Spleen (tissue), 11 donors: ENCODE measurements around the gene TOPORS. TPM values are rescaled to one million over a fixed set of nuclear protein-coding genes. Genes with fewer than 3 reads are reported as not detected.

Experiments used
- DNase-seq: peaks from one replicate; pipeline ENCODE4 v3.0.0-alpha.2; 2020
- H3K27ac ChIP-seq, 8 donors: fragments of 200-600 bp; sonication (generic) in 7 of 8; 1 replicate in 4 of 8; 2 replicates in 4 of 8; pipeline versions ENCODE4 v1.5.0 to v1.8.0; 2016 to 2021; ENCODE audit warnings: inconsistent platforms in 4 of 8, mild to moderate bottlenecking in 4 of 8, moderate library complexity in 1 of 8
- H3K27me3 ChIP-seq, 7 donors: fragments of 200-600 bp; sonication (generic) in 6 of 7; replicated peaks in 1 of 7; 1 replicate in 4 of 7; 2 replicates in 3 of 7; pipeline versions ENCODE4 v1.5.0 to v1.8.0; 2016 to 2021; ENCODE audit warnings: inconsistent platforms in 3 of 7, mild to moderate bottlenecking in 1 of 7
- H3K36me3 ChIP-seq, 6 donors: fragments of 200-600 bp; sonication (generic) in 5 of 6; 1 replicate in 4 of 6; 2 replicates in 2 of 6; pipeline versions ENCODE4 v1.5.0 to v1.8.0; 2016 to 2021; ENCODE audit warnings: inconsistent platforms in 2 of 6
- H3K4me1 ChIP-seq, 6 donors: fragments of 200-600 bp; sonication (generic) in 5 of 6; 1 replicate in 3 of 6; 2 replicates in 3 of 6; pipeline versions ENCODE4 v1.5.0 to v1.8.0; 2016 to 2021; ENCODE audit warnings: inconsistent platforms in 3 of 6
- H3K4me3 ChIP-seq, 8 donors: fragments of 200-600 bp; sonication (generic) in 7 of 8; 1 replicate in 4 of 8; 2 replicates in 4 of 8; pipeline versions ENCODE4 v1.5.0 to v1.8.0; 2016 to 2021; ENCODE audit warnings: inconsistent platforms in 4 of 8, mild to moderate bottlenecking in 4 of 8, moderate library complexity in 2 of 8
- H3K9me3 ChIP-seq, 8 donors: fragments of 200-600 bp; sonication (generic) in 7 of 8; 1 replicate in 4 of 8; 2 replicates in 4 of 8; pipeline versions ENCODE4 v1.5.0 to v1.8.0; 2016 to 2021; ENCODE audit warnings: inconsistent platforms in 4 of 8
- CTCF ChIP-seq, 11 experiments: fragments of 200-600 bp in 7 of 11; fragments of 450-650 bp in 4 of 11; sonication (generic) in 4 of 11; IDR thresholded peaks in 8 of 11; conservative IDR thresholded peaks in 3 of 11; 1 replicate in 7 of 11; 2 replicates in 4 of 11; pipeline versions ENCODE4 v1.4.0 to v1.8.0; 2016 to 2021; ENCODE audit warnings: antibody characterized with exemption in 11 of 11, inconsistent platforms in 4 of 11, mild to moderate bottlenecking in 1 of 11
- POLR2A ChIP-seq, 3 donors: fragments of 450-650 bp; IDR thresholded peaks; one replicate each; pipeline ENCODE4 v1.5.1; 2017; ENCODE audit warnings: antibody characterized with exemption in 3 of 3, mild to moderate bottlenecking in 1 of 3
- POLR2AphosphoS5 ChIP-seq, 3 donors: sonication (generic); formaldehyde crosslinking; IDR thresholded peaks; one replicate each; pipeline ENCODE4 v1.5.1; 2017; ENCODE audit warnings: antibody characterized with exemption in 3 of 3
- WGBS, 5 donors: extraction: QIAGEN DNeasy Blood & Tissue Kit in 3 of 5; methylation state at CpG; one replicate each; pipeline versions ENCODE4 v1.1.5 to v1.1.7; 2013 to 2018; 5-methylcytosine and 5-hydroxymethylcytosine counted together
- intact Hi-C: fragments of 100-400 bp; cut with DNase I; formaldehyde crosslinking; loops from one replicate; pipeline ENCODE4 v1.15.0; 2023; ENCODE audit warnings: low total_unique reads
- polyA plus RNA-seq, 3 donors: library from polyadenylated mRNA; stranded (reverse); fragments of 200-250 nt; gene quantifications; one replicate each; pipeline ENCODE4 v1.2.1, GENCODE V29; 2013
- total RNA-seq, 7 donors: library from RNA; depleted of rRNA in 3 of 7; stranded (reverse); fragments of >200 nt in 3 of 7; fragmentation: NEBNext Ultra II Directional in 4 of 7; extraction: Animal tissue kit (Norgen Biotek cat#: 25700) in 4 of 7; gene quantifications; one replicate each; pipeline versions ENCODE4 v1.1.0 to v1.2.1, GENCODE V29; 2016 to 2021
- donor health status: healthy with polysubstance abuse.
- donor health status: DM: no; HTN: no; CAD: no; lungs with moderate emphysema.
- donor health status: DM: no; HTN: no; CAD: no.
- donor health status: Bipolar disorder and iron deficiency.
- donor health status: healthy.
- donor health status: DM: no; HTN: no; CAD: no.
- donor health status: DM: yes; HTN: yes; CAD: no.

Gene TOPORS
- total and polyA plus RNA-seq, 10 donors = 5.2 to 28.7 (median 15.8) TPM

GRCh38 chr9:32501868-32502267, 50.5 kb downstream of the TOPORS start:
- no peaks in the 10 kb centered on the region for H3K27me3 ChIP-seq
- TF ChIP-seq POLR2A (IDR thresholded peaks at IDR 0.05) (no peak), CTCF (IDR thresholded peaks at IDR 0.05 in 8 of 11, conservative IDR thresholded peaks at IDR 0.05 in 3 of 11) (no peak), POLR2AphosphoS5 (IDR thresholded peaks at IDR 0.05) (no peak)
- 88 to 100% (median 91%) methylated on average over 1 of the region's 1 CpG for WGBS, 5 donors
- no peak overlapping the region for H3K4me3 ChIP-seq
- H3K4me1 ChIP-seq = peaks cover 0 to 7% (median 0%) of the 10 kb centered on the region in 6 donors
- no peak for DNase-seq
- intact Hi-C loops = loop anchor here (10.0 kb wide), 1 partner anchor 57 kb away; no protein-coding TSS in a partner anchor
- H3K27ac ChIP-seq = no peak overlapping the region
- H3K36me3 ChIP-seq = peaks cover 0 to 64% (median 32%) of the 10 kb centered on the region in 6 donors
- no peaks in the 10 kb centered on the region for H3K9me3 ChIP-seq

GRCh38 chr9:32500768-32501167, 51.6 kb downstream of the TOPORS start:
- H3K4me1 ChIP-seq = no peaks in the 10 kb centered on the region
- no peak for DNase-seq
- no peaks in the 10 kb centered on the region for H3K27me3 ChIP-seq
- intact Hi-C loops = loop anchor here (10.0 kb wide), 1 partner anchor 56 kb away; no protein-coding TSS in a partner anchor
- 73 to 90% (median 86%) methylated on average over 2 of the region's 2 CpGs for WGBS, 5 donors
- H3K4me3 ChIP-seq = no peak overlapping the region
- H3K27ac ChIP-seq = no peak overlapping the region
- TF ChIP-seq POLR2AphosphoS5 (IDR thresholded peaks at IDR 0.05) (no peak), CTCF (IDR thresholded peaks at IDR 0.05 in 8 of 11, conservative IDR thresholded peaks at IDR 0.05 in 3 of 11) (no peak), POLR2A (IDR thresholded peaks at IDR 0.05) (no peak)
- peaks cover 0 to 75% (median 38%) of the 10 kb centered on the region in 6 donors for H3K36me3 ChIP-seq
- no peaks in the 10 kb centered on the region for H3K9me3 ChIP-seq

GRCh38 chr9:32497921-32498320, 54.5 kb downstream of the TOPORS start:
- H3K4me1 ChIP-seq = no peaks in the 10 kb centered on the region
- intact Hi-C loops = no loop called here
- no peaks in the 10 kb centered on the region for H3K9me3 ChIP-seq
- no peak overlapping the region for H3K27ac ChIP-seq
- no peaks in the 10 kb centered on the region for H3K27me3 ChIP-seq
- TF ChIP-seq POLR2A (IDR thresholded peaks at IDR 0.05) (no peak), CTCF (IDR thresholded peaks at IDR 0.05 in 8 of 11, conservative IDR thresholded peaks at IDR 0.05 in 3 of 11) (no peak), POLR2AphosphoS5 (IDR thresholded peaks at IDR 0.05) (no peak)
- H3K4me3 ChIP-seq = no peak overlapping the region
- H3K36me3 ChIP-seq = peaks cover 0 to 86% (median 41%) of the 10 kb centered on the region in 6 donors
- DNase-seq = no peak

- Histone ChIP-seq H3K4me3 (no peak overlapping the region), H3K36me3 (peaks cover 0 to 97% (median 53%) of the 10 kb centered on the region in 6 donors), H3K27me3 (no peaks in the 10 kb centered on the region), H3K27ac (no peak overlapping the region), H3K4me1 (no peaks in the 10 kb centered on the region), H3K9me3 (no peaks in the 10 kb centered on the region)
- 68 to 88% (median 84%) methylated on average over 3 of the region's 3 CpGs for WGBS, 5 donors
- intact Hi-C loops = no loop called here
- no peak for DNase-seq
- TF ChIP-seq POLR2AphosphoS5 (IDR thresholded peaks at IDR 0.05) (no peak), POLR2A (IDR thresholded peaks at IDR 0.05) (no peak), CTCF (IDR thresholded peaks at IDR 0.05 in 8 of 11, conservative IDR thresholded peaks at IDR 0.05 in 3 of 11) (no peak)
Observed at GRCh38 chr9:32490601-32491000, 61.8 kb downstream of the TOPORS start.

Other genes with a start within 250 kb of the TOPORS start
- 10 to 100 TPM; 16.7 to 20.7 (median 18.8) TPM for gene ACO1, start 167.9 kb downstream of the TOPORS start, total RNA-seq
- 1 to 10 TPM; 3.8 to 8.8 (median 5.6) TPM for gene ACO1, start 167.9 kb downstream of the TOPORS start, polyA plus RNA-seq
- gene RIGI, start 26.4 kb downstream of the TOPORS start, total RNA-seq = 10 to 100 TPM; 15.1 to 24.4 (median 17.6) TPM
- 1 to 10 TPM; 6.5 to 7.4 (median 7.2) TPM for gene RIGI, start 26.4 kb downstream of the TOPORS start, polyA plus RNA-seq
- 10 to 100 TPM in 5 of 7 donors, 1 to 10 TPM in 2; 6.6 to 25.1 (median 18.2) TPM for gene SMIM27, start 259 bp downstream of the TOPORS start, total RNA-seq
- gene SMIM27, start 259 bp downstream of the TOPORS start, polyA plus RNA-seq = 10 to 100 TPM; 19.6 to 31.7 (median 26.3) TPM
- 10 to 100 TPM; 21.7 to 36.7 (median 25.3) TPM for gene NDUFB6, start 20.6 kb upstream of the TOPORS start, total RNA-seq
- 10 to 100 TPM; 18.0 to 33.9 (median 31.9) TPM for gene NDUFB6, start 20.6 kb upstream of the TOPORS start, polyA plus RNA-seq
- gene TAF1L, start 83.1 kb upstream of the TOPORS start, total RNA-seq = under 1 TPM in 4 of 7 donors, not detected in 3; 0.07 to 0.17 (median 0.10) TPM
- not detected for gene TAF1L, start 83.1 kb upstream of the TOPORS start, polyA plus RNA-seq
- gene TMEM215, start 231.0 kb upstream of the TOPORS start, total RNA-seq = not detected
- not detected for gene TMEM215, start 231.0 kb upstream of the TOPORS start, polyA plus RNA-seq